ENCODE measurements around the gene MACO1. TPM values are rescaled to one million over a fixed set of nuclear protein-coding genes. Genes with fewer than 3 reads are reported as not detected.
"Not testable (repeated sequence)": the region's sequence is repeated elsewhere in the genome, so short reads cannot be mapped to it uniquely, and the experiment has no call there.

The MACO1 gene
- total and polyA plus RNA-seq, 2 of the 8 experiments (the other 6 are each of a cell fraction or from before 2014, with no cell fraction given), result 3.5 to 15.1 TPM

DNA sequence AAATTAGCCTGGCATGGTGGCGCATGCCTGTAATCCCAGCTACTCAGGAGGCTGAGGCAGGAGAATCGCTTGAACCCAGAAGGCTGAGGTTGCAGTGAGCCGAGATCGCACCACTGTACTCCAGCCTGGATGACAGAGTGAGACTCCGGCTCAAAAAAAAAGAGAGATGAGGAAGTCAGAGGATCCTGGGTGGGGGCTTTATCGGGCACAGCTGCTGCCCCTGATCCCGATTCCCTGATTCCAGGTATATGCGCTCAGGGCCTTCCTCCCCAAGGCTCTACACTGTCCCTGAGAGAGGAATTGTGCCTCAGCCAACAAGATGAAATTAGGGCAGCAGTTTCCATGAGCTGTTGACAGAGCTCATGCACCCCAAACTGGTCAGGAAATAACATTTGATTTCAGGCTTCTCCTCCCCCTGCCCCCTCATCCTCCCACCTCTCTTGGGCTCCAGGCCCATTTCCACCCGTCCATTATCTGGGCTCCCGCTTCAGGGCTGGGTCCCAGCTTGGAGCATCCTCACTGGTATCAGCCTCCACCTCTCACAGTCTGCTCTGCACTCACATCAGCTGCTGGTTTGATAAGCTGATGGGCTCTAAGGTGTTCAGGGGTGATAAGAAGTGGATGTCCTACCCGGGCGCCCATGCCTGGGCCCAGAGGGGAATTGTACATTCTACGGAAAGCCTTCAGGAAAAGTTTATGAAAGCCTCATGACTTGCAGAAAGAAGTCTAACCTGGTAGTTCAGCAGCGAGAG, 17.6 kb upstream of the MACO1 start:
- CTCF ChIA-PET (ENCODE audit: partially characterized antibody), result interaction anchor here (1.1 kb wide), 1 partner anchor 74 kb away, joined by 3 read pairs; no protein-coding TSS in a partner anchor
- H3K23ac ChIP-seq (ENCODE audit: insufficient read length); H2BK15ac ChIP-seq (ENCODE audit: low read length); H4K5ac ChIP-seq (ENCODE audit: insufficient read length, low read depth, low read length); POLR2A ChIA-PET (ENCODE audit: partially characterized antibody); H4K91ac ChIP-seq (replicated peaks; ENCODE audit: insufficient read length, low read length); H2AFZ ChIP-seq (ENCODE audit: low read length); H3K79me1 ChIP-seq (ENCODE audit: low read depth, low read length); H2BK20ac ChIP-seq (ENCODE audit: low read length); H3K14ac ChIP-seq (ENCODE audit: insufficient read length); H3K36me3 ChIP-seq (ENCODE audit: control insufficient read depth in 2 of 4, insufficient read depth in 4 of 4, low read length in 3 of 4); H3K9me3 ChIP-seq (ENCODE audit: insufficient read depth in 2 of 2, low read depth in 1 of 2, low read length in 1 of 2); H3K18ac ChIP-seq (ENCODE audit: extremely low read depth, low read length); H2AK5ac ChIP-seq (ENCODE audit: low read depth, low read length); H2BK12ac ChIP-seq (ENCODE audit: low read depth, low read length); H4K20me1 ChIP-seq (replicated peaks in 1 of 2; ENCODE audit: control insufficient read depth in 1 of 2, insufficient read depth in 2 of 2, low read length in 2 of 2); H3K9ac ChIP-seq (replicated peaks in 1 of 4; ENCODE audit: extremely low read depth in 1 of 4, low read depth in 3 of 4, low read length in 3 of 4); DNase-seq (ENCODE audit: low read depth in 1 of 2, low spot score in 2 of 2); H3K4me1 ChIP-seq (replicated peaks in 1 of 4; ENCODE audit: control insufficient read depth in 3 of 4, insufficient read depth in 4 of 4, low read length in 3 of 4); H3K23me2 ChIP-seq (ENCODE audit: low read depth, low read length); H3K27ac ChIP-seq (ENCODE audit: low read depth, low read length); H2BK5ac ChIP-seq (ENCODE audit: low read depth, low read length); H2BK120ac ChIP-seq (replicated peaks; ENCODE audit: low read depth, low read length); H3K4me2 ChIP-seq (ENCODE audit: insufficient read depth in 1 of 2, low read depth in 2 of 2, low read length in 2 of 2); H3K27me3 ChIP-seq (replicated peaks in 1 of 4; ENCODE audit: control insufficient read depth in 3 of 4, extremely low read depth in 1 of 4, insufficient read depth in 3 of 4, low read length in 3 of 4); H4K8ac ChIP-seq (ENCODE audit: extremely low read depth, insufficient read depth, low read length); H3K4me3 ChIP-seq (ENCODE audit: extremely low read depth in 1 of 4, insufficient read depth in 2 of 4, low read depth in 3 of 4, low read length in 4 of 4); H3K79me2 ChIP-seq (ENCODE audit: control insufficient read depth in 1 of 2, insufficient read depth in 2 of 2, low read length in 2 of 2); FAIRE-seq; H3K4ac ChIP-seq (replicated peaks; ENCODE audit: insufficient read length, low read depth, low read length); H3K56ac ChIP-seq (replicated peaks; ENCODE audit: insufficient read length, low read depth, low read length): not testable (repeated sequence)
- 94% methylated on average over 10 of the region's 14 CpGs; no CpG with 5 or more reads in 1 of the 2 experiments for WGBS, 2 experiments (ENCODE audit: extremely low coverage in 1 of 2, insufficient coverage in 1 of 2, insufficient read length in 1 of 2, insufficient replicate concordance in 2 of 2, low coverage in 1 of 2, low lambda C conversion rate in 2 of 2, missing lambda C conversion rate in 1 of 2)

DNA sequence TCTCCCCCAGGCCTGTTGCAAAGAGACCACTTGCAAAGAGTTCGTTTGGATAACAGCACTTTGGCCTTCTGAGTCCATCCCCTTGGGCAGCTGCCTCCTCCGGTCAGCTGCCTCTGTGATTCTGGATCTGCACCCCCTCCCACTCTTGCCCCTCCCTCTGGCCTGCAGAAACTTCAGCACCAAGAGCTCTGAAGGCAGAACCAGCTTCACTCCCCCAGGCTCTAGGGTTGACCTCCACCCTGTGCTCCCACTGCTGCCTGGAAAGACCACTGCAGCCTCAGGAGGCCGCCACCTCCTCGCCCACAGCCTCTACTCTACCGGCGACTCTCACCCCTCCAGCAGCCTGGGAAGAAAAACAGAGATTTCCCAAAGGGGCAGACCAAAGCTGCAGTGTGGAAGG, 16.5 kb upstream of the MACO1 start:
- H3K4me1 ChIP-seq (replicated peaks in 1 of 4; ENCODE audit: control insufficient read depth in 3 of 4, insufficient read depth in 4 of 4, low read length in 3 of 4); POLR2A ChIA-PET (ENCODE audit: partially characterized antibody); FAIRE-seq; H3K18ac ChIP-seq (ENCODE audit: extremely low read depth, low read length); H4K5ac ChIP-seq (ENCODE audit: insufficient read length, low read depth, low read length); H4K91ac ChIP-seq (replicated peaks; ENCODE audit: insufficient read length, low read length); H2AFZ ChIP-seq (ENCODE audit: low read length); H3K27ac ChIP-seq (ENCODE audit: low read depth, low read length); H3K79me1 ChIP-seq (ENCODE audit: low read depth, low read length); H3K4me3 ChIP-seq (ENCODE audit: extremely low read depth in 1 of 4, insufficient read depth in 2 of 4, low read depth in 3 of 4, low read length in 4 of 4); H2AK5ac ChIP-seq (ENCODE audit: low read depth, low read length); H3K14ac ChIP-seq (ENCODE audit: insufficient read length); H2BK15ac ChIP-seq (ENCODE audit: low read length); H3K9me3 ChIP-seq (ENCODE audit: insufficient read depth in 2 of 2, low read depth in 1 of 2, low read length in 1 of 2); DNase-seq (ENCODE audit: low read depth in 1 of 2, low spot score in 2 of 2); H2BK5ac ChIP-seq (ENCODE audit: low read depth, low read length); H3K56ac ChIP-seq (replicated peaks; ENCODE audit: insufficient read length, low read depth, low read length); H3K23me2 ChIP-seq (ENCODE audit: low read depth, low read length); H3K79me2 ChIP-seq (ENCODE audit: control insufficient read depth in 1 of 2, insufficient read depth in 2 of 2, low read length in 2 of 2); H2BK120ac ChIP-seq (replicated peaks; ENCODE audit: low read depth, low read length); H4K8ac ChIP-seq (ENCODE audit: extremely low read depth, insufficient read depth, low read length); H2BK20ac ChIP-seq (ENCODE audit: low read length); H3K23ac ChIP-seq (ENCODE audit: insufficient read length); H4K20me1 ChIP-seq (replicated peaks in 1 of 2; ENCODE audit: control insufficient read depth in 1 of 2, insufficient read depth in 2 of 2, low read length in 2 of 2); H2BK12ac ChIP-seq (ENCODE audit: low read depth, low read length); H3K4me2 ChIP-seq (ENCODE audit: insufficient read depth in 1 of 2, low read depth in 2 of 2, low read length in 2 of 2); H3K27me3 ChIP-seq (replicated peaks in 1 of 4; ENCODE audit: control insufficient read depth in 3 of 4, extremely low read depth in 1 of 4, insufficient read depth in 3 of 4, low read length in 3 of 4); H3K4ac ChIP-seq (replicated peaks; ENCODE audit: insufficient read length, low read depth, low read length); H3K36me3 ChIP-seq (ENCODE audit: control insufficient read depth in 2 of 4, insufficient read depth in 4 of 4, low read length in 3 of 4); H3K9ac ChIP-seq (replicated peaks in 1 of 4; ENCODE audit: extremely low read depth in 1 of 4, low read depth in 3 of 4, low read length in 3 of 4): not testable (repeated sequence)
- WGBS, 2 experiments (ENCODE audit: extremely low coverage in 1 of 2, insufficient coverage in 1 of 2, insufficient read length in 1 of 2, insufficient replicate concordance in 2 of 2, low coverage in 1 of 2, low lambda C conversion rate in 2 of 2, missing lambda C conversion rate in 1 of 2), result 100% methylated on average over 1 of the region's 6 CpGs; no CpG with 5 or more reads in 1 of the 2 experiments
- CTCF ChIA-PET (ENCODE audit: partially characterized antibody), result interaction anchor here (1.0 kb wide), 1 partner anchor 109 kb away, joined by 6 read pairs; no protein-coding TSS in a partner anchor
